Measurements from ENCODE around the gene RACGAP1. TPM values are rescaled to one million over a fixed set of nuclear protein-coding genes. Genes with fewer than 3 reads are reported as not detected.
A peak's percentile ranks its signal among the peaks of the same experiment; 100 is the strongest.

The RACGAP1 gene
- polyA plus RNA-seq, 1 of the 3 experiments (the other 2 are of a cell fraction) = 21.5 TPM

DNA sequence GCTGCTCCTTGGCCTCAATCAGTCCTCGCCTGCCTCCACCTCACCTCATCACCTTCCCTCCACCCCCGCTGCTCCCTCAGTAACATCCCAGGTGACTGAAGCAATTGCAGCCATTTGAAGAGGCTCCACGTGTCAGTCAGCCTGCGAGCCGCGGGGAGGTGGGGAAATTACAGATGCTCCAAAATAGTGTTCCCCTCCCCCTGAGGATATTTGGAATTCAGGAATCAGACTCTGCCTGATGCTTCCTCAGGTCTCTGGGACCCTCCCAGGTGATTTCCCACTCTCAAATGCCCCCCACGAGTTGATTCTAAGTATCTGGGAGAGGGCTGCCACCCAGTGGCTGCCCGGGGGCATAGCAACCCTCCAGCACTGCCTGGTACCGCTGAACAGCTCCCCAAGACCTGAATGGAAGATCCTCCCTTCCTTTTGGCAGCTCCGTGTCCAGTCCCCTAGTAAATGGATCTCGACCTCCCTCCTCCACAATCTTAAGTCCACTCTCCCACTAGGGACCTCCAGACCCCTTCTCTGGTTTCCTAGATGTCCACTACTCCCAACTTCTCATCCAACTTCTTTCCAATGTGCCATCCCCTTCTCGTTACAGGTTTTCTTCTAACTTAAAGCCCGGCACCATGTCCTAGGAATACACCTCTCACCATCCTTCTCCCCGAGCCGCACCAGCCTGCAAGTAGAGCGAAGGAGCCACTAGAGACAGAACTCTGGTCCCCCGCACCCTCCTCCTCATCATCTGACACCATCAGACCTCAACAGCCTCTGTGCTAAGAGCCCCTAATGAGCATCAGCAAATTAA lies 30.7 kb upstream of the RACGAP1 start:
- Histone ChIP-seq H3K36me3 (replicated peaks in 1 of 2; ENCODE audit: control insufficient read depth in 1 of 2, insufficient read depth in 2 of 2, low read length in 1 of 2) (peaks cover 0 to 1% of the 10 kb centered on the region in 2 experiments), H3K27me3 (ENCODE audit: insufficient read depth) (peaks cover 7% of the 10 kb centered on the region), H3K4me3 (ENCODE audit: low read depth in 2 of 2, low read length in 1 of 2) (no peak overlapping the region; a peak in 1 of 4 replicates), H3F3A (replicated peaks; ENCODE audit: insufficient read depth) (peaks cover 7% of the 10 kb centered on the region), H2AFZ (ENCODE audit: low read depth) (no peak overlapping the region), H3K27ac (ENCODE audit: low read depth in 2 of 2, low read length in 1 of 2) (no peak overlapping the region), H3K4me1 (ENCODE audit: control insufficient read depth in 1 of 2, insufficient read depth in 2 of 2, low read depth in 1 of 2, low read length in 1 of 2) (peaks cover 7 to 29% of the 10 kb centered on the region in 2 experiments; a peak in 2 of 4 replicates), H3K79me2 (ENCODE audit: insufficient read depth) (no peaks in the 10 kb centered on the region), H4K20me1 (ENCODE audit: insufficient read depth) (no peaks in the 10 kb centered on the region), H3K9me3 (no peaks in the 10 kb centered on the region), H3K4me2 (peak overlapping the region; percentile 77; the same call in 1 of the 2 replicates), H3K9ac (no peak overlapping the region), H3K9me2 (no peaks in the 10 kb centered on the region)
- CTCF ChIA-PET = interaction anchor here (0.6 to 37.6 kb wide), 38 partner anchors 11 to 307 kb away, joined by 3 to 1401 read pairs (median 4); partner anchors contain the start of genes AQP5, AQP6, CERS5 and COX14
- TF ChIP-seq SMC3 (IDR thresholded peaks at IDR 0.05; ENCODE audit: low read depth, low read length) (peak; percentile 87), MXI1 (IDR thresholded peaks at IDR 0.05; ENCODE audit: low read depth, low read length) (no peak), FOXM1 (IDR thresholded peaks at IDR 0.05; ENCODE audit: low read depth) (no peak), RAD21 (IDR thresholded peaks at IDR 0.05; ENCODE audit: low read length) (peak; percentile 88)
- TF ChIP-seq, protein P1, sequence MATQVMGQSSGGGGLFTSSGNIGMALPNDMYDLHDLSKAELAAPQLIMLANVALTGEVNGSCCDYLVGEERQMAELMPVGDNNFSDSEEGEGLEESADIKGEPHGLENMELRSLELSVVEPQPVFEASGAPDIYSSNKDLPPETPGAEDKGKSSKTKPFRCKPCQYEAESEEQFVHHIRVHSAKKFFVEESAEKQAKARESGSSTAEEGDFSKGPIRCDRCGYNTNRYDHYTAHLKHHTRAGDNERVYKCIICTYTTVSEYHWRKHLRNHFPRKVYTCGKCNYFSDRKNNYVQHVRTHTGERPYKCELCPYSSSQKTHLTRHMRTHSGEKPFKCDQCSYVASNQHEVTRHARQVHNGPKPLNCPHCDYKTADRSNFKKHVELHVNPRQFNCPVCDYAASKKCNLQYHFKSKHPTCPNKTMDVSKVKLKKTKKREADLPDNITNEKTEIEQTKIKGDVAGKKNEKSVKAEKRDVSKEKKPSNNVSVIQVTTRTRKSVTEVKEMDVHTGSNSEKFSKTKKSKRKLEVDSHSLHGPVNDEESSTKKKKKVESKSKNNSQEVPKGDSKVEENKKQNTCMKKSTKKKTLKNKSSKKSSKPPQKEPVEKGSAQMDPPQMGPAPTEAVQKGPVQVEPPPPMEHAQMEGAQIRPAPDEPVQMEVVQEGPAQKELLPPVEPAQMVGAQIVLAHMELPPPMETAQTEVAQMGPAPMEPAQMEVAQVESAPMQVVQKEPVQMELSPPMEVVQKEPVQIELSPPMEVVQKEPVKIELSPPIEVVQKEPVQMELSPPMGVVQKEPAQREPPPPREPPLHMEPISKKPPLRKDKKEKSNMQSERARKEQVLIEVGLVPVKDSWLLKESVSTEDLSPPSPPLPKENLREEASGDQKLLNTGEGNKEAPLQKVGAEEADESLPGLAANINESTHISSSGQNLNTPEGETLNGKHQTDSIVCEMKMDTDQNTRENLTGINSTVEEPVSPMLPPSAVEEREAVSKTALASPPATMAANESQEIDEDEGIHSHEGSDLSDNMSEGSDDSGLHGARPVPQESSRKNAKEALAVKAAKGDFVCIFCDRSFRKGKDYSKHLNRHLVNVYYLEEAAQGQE (IDR thresholded peaks at IDR 0.05; ENCODE audit: low read depth, low read length) = peak; percentile 74; the same call in 1 of the 2 replicates
- TF ChIP-seq, protein P2, sequence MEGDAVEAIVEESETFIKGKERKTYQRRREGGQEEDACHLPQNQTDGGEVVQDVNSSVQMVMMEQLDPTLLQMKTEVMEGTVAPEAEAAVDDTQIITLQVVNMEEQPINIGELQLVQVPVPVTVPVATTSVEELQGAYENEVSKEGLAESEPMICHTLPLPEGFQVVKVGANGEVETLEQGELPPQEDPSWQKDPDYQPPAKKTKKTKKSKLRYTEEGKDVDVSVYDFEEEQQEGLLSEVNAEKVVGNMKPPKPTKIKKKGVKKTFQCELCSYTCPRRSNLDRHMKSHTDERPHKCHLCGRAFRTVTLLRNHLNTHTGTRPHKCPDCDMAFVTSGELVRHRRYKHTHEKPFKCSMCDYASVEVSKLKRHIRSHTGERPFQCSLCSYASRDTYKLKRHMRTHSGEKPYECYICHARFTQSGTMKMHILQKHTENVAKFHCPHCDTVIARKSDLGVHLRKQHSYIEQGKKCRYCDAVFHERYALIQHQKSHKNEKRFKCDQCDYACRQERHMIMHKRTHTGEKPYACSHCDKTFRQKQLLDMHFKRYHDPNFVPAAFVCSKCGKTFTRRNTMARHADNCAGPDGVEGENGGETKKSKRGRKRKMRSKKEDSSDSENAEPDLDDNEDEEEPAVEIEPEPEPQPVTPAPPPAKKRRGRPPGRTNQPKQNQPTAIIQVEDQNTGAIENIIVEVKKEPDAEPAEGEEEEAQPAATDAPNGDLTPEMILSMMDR (IDR thresholded peaks at IDR 0.05) = peak; percentile 97
- peak; percentile 86 for DNase-seq
- POLR2A ChIA-PET = interaction anchor here (0.8 to 1.0 kb wide), 2 partner anchors 87 to 89 kb away, joined by 3 read pairs; no protein-coding TSS in a partner anchor
- 36% methylated on average over 17 of the region's 17 CpGs for WGBS (ENCODE audit: low lambda C conversion rate)

DNA sequence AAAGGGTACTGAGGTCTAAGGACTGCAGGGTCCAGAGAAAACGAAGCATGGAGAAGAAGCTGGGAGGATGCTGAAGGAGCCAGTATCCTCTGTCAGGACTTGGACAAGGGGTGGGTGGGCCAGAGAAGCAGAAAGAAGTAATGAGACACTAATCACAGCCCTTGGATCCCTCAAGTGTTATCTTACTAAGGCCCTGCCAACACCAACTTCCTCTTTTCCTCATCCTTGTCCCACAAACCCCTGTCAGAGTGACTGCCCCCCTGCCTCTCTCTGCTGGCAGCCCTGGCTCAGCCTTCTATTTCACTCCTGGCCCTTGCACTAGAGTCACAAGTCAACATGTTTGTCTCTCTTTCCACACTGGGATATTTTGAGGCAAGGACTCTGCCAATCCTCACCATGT lies 28.3 kb upstream of the RACGAP1 start:
- CTCF ChIA-PET = interaction anchor here (1.0 to 37.6 kb wide), 5 partner anchors 16 to 108 kb away, joined by 3 to 1401 read pairs (median 105); partner anchors contain the start of genes AQP5 and AQP6
- peaks cover 7% of the 10 kb centered on the region for H3K27me3 ChIP-seq (ENCODE audit: insufficient read depth)
- 71% methylated on average over 1 of the region's 1 CpG for WGBS (ENCODE audit: low lambda C conversion rate)
- TF ChIP-seq MEF2A (IDR thresholded peaks at IDR 0.05; ENCODE audit: borderline replicate concordance, low read depth) = no peak
- no peak for TF ChIP-seq RCOR1 (IDR thresholded peaks at IDR 0.05; ENCODE audit: low read length)
- TF ChIP-seq, protein P3, sequence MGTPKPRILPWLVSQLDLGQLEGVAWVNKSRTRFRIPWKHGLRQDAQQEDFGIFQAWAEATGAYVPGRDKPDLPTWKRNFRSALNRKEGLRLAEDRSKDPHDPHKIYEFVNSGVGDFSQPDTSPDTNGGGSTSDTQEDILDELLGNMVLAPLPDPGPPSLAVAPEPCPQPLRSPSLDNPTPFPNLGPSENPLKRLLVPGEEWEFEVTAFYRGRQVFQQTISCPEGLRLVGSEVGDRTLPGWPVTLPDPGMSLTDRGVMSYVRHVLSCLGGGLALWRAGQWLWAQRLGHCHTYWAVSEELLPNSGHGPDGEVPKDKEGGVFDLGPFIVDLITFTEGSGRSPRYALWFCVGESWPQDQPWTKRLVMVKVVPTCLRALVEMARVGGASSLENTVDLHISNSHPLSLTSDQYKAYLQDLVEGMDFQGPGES (IDR thresholded peaks at IDR 0.05; ENCODE audit: low read depth, low read length) = no peak
- no peak for TF ChIP-seq SIN3A (IDR thresholded peaks at IDR 0.05; ENCODE audit: borderline replicate concordance, low read depth, low read length)
- TF ChIP-seq, protein P4, sequence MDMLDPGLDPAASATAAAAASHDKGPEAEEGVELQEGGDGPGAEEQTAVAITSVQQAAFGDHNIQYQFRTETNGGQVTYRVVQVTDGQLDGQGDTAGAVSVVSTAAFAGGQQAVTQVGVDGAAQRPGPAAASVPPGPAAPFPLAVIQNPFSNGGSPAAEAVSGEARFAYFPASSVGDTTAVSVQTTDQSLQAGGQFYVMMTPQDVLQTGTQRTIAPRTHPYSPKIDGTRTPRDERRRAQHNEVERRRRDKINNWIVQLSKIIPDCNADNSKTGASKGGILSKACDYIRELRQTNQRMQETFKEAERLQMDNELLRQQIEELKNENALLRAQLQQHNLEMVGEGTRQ (IDR thresholded peaks at IDR 0.05; ENCODE audit: borderline replicate concordance, low read depth, low read length) = no peak
- TF ChIP-seq TEAD4 (IDR thresholded peaks at IDR 0.05; ENCODE audit: borderline replicate concordance, insufficient read depth) = no peak
- TF ChIP-seq, protein P5, sequence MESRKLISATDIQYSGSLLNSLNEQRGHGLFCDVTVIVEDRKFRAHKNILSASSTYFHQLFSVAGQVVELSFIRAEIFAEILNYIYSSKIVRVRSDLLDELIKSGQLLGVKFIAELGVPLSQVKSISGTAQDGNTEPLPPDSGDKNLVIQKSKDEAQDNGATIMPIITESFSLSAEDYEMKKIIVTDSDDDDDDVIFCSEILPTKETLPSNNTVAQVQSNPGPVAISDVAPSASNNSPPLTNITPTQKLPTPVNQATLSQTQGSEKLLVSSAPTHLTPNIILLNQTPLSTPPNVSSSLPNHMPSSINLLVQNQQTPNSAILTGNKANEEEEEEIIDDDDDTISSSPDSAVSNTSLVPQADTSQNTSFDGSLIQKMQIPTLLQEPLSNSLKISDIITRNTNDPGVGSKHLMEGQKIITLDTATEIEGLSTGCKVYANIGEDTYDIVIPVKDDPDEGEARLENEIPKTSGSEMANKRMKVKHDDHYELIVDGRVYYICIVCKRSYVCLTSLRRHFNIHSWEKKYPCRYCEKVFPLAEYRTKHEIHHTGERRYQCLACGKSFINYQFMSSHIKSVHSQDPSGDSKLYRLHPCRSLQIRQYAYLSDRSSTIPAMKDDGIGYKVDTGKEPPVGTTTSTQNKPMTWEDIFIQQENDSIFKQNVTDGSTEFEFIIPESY (IDR thresholded peaks at IDR 0.05; ENCODE audit: borderline replicate concordance, low read depth) = no peak
- no peak for TF ChIP-seq RAD21 (IDR thresholded peaks at IDR 0.05; ENCODE audit: low read length)
- no peak for TF ChIP-seq CHD2 (IDR thresholded peaks at IDR 0.05; ENCODE audit: low read length, partially characterized antibody)
- no peak for TF ChIP-seq NRF1 (IDR thresholded peaks at IDR 0.05; ENCODE audit: low read depth, low read length)

More for the DNA sequence above, 28.3 kb upstream of the RACGAP1 start:
- Histone ChIP-seq H3K36me3 (replicated peaks in 1 of 2; ENCODE audit: control insufficient read depth in 1 of 2, insufficient read depth in 2 of 2, low read length in 1 of 2) (no peaks in the 10 kb centered on the region), H3F3A (replicated peaks; ENCODE audit: insufficient read depth) (peaks cover 7% of the 10 kb centered on the region), H3K4me1 (ENCODE audit: control insufficient read depth in 1 of 2, insufficient read depth in 2 of 2, low read depth in 1 of 2, low read length in 1 of 2) (peaks cover 7 to 27% of the 10 kb centered on the region in 2 experiments; a peak in 2 of 4 replicates), H4K20me1 (ENCODE audit: insufficient read depth) (no peaks in the 10 kb centered on the region), H3K9ac (no peak overlapping the region), H3K9me3 (no peaks in the 10 kb centered on the region), H3K4me3 (ENCODE audit: low read depth in 2 of 2, low read length in 1 of 2) (no peak overlapping the region), H3K79me2 (ENCODE audit: insufficient read depth) (no peaks in the 10 kb centered on the region), H2AFZ (ENCODE audit: low read depth) (no peak overlapping the region), H3K9me2 (no peaks in the 10 kb centered on the region), H3K27ac (ENCODE audit: low read depth in 2 of 2, low read length in 1 of 2) (no peak overlapping the region), H3K4me2 (no peak overlapping the region)
- no peak for DNase-seq
- POLR2A ChIA-PET = no interaction called here
